Measurements from ENCODE around the gene NDUFB4. TPM values are rescaled to one million over a fixed set of nuclear protein-coding genes. Genes with fewer than 3 reads are reported as not detected.

NDUFB4 gene
- total RNA-seq, 1 experiment from 2014 or later, result 174 TPM

DNA sequence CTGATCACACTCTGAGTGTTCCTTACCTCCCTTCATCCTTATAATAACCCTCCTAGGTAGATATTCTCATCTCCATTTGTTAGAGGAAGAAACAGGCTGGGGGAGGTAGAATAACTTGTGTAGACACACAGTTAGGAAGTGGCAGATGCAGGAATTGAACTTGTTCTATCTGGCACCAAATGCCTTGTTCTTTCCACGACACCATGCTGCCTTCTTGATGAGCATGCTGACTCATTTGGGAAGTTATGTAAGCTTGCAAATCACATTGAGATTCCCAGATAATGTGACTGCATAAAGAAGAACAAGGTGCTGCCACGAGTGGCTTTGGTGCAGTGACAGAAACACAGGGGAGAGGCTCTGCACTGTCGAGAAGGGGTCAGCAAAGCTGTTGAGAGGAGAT, 27.5 kb upstream of the NDUFB4 start (continued):
- TF ChIP-seq, protein P1, sequence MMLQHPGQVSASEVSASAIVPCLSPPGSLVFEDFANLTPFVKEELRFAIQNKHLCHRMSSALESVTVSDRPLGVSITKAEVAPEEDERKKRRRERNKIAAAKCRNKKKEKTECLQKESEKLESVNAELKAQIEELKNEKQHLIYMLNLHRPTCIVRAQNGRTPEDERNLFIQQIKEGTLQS (CRISPR knock-in tag; conservative IDR thresholded peaks at IDR 0.05), result no peak
- TF ChIP-seq JUN (CRISPR knock-in tag; IDR thresholded peaks at IDR 0.05), result no peak
- no peak for TF ChIP-seq MXD4 (CRISPR knock-in tag; IDR thresholded peaks at IDR 0.05; ENCODE audit: borderline replicate concordance)
- TF ChIP-seq, protein P2, sequence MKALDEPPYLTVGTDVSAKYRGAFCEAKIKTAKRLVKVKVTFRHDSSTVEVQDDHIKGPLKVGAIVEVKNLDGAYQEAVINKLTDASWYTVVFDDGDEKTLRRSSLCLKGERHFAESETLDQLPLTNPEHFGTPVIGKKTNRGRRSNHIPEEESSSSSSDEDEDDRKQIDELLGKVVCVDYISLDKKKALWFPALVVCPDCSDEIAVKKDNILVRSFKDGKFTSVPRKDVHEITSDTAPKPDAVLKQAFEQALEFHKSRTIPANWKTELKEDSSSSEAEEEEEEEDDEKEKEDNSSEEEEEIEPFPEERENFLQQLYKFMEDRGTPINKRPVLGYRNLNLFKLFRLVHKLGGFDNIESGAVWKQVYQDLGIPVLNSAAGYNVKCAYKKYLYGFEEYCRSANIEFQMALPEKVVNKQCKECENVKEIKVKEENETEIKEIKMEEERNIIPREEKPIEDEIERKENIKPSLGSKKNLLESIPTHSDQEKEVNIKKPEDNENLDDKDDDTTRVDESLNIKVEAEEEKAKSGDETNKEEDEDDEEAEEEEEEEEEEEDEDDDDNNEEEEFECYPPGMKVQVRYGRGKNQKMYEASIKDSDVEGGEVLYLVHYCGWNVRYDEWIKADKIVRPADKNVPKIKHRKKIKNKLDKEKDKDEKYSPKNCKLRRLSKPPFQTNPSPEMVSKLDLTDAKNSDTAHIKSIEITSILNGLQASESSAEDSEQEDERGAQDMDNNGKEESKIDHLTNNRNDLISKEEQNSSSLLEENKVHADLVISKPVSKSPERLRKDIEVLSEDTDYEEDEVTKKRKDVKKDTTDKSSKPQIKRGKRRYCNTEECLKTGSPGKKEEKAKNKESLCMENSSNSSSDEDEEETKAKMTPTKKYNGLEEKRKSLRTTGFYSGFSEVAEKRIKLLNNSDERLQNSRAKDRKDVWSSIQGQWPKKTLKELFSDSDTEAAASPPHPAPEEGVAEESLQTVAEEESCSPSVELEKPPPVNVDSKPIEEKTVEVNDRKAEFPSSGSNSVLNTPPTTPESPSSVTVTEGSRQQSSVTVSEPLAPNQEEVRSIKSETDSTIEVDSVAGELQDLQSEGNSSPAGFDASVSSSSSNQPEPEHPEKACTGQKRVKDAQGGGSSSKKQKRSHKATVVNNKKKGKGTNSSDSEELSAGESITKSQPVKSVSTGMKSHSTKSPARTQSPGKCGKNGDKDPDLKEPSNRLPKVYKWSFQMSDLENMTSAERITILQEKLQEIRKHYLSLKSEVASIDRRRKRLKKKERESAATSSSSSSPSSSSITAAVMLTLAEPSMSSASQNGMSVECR (CRISPR knock-in tag; IDR thresholded peaks at IDR 0.05; ENCODE audit: borderline replicate concordance), result no peak
- TF ChIP-seq, protein P3, sequence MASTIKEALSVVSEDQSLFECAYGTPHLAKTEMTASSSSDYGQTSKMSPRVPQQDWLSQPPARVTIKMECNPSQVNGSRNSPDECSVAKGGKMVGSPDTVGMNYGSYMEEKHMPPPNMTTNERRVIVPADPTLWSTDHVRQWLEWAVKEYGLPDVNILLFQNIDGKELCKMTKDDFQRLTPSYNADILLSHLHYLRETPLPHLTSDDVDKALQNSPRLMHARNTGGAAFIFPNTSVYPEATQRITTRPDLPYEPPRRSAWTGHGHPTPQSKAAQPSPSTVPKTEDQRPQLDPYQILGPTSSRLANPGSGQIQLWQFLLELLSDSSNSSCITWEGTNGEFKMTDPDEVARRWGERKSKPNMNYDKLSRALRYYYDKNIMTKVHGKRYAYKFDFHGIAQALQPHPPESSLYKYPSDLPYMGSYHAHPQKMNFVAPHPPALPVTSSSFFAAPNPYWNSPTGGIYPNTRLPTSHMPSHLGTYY (CRISPR knock-in tag; IDR thresholded peaks at IDR 0.05), result no peak
- TF ChIP-seq CREB1 (CRISPR knock-in tag; IDR thresholded peaks at IDR 0.05), result no peak
- no peak for TF ChIP-seq ZMAT4 (CRISPR knock-in tag; IDR thresholded peaks at IDR 0.05)
- no peak for TF ChIP-seq SMAD4 (CRISPR knock-in tag; IDR thresholded peaks at IDR 0.05)
- no peak for TF ChIP-seq ZNF317 (CRISPR knock-in tag; IDR thresholded peaks at IDR 0.05; ENCODE audit: borderline replicate concordance, low read depth)
- no peak for TF ChIP-seq TP53 (CRISPR knock-in tag; IDR thresholded peaks at IDR 0.05)

DNA sequence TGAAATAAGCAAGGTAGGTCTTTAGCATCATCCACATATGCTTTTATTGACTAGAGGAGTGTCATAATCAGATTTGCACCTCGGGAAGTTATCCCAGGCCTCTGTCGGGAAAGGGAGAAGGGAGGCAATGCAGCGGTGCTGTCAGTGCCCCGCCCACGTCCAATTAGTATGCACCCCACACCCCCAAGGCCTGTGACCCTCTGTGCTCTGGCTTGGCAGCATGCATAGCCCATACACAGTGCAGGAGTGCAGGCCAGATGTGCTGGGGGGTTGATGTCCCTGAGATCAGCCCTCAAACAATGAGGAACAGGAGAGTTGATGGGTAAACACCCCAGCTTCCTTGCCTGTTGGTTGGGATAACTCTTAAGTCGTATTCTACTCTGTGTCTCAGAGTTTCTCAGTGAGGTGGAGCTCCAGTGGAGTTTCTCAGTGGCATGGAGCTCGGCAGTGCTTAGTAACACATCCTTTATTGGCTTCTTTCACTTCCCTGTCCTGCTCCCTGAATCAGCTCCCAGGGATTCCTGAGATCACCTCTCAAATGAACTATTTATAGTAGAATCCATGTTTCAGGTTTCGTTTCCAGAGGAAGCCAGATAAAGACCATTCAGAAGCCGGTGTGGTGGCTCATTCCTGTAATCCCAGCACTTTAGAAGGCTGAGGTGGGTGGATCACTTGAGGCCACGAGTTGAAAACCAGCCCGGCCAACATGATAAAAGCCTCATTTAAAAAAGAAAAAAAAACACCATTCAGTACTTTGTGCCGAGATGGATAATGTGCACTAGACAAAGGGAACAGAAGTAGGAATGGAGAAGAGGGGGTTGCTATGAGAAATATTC, 26.7 kb upstream of the NDUFB4 start:
- DNase-seq (ENCODE audit: low spot score), result no peak
- Mint-ChIP-seq H3K27ac (no peak overlapping the region), H3K36me3 (peaks cover 26% of the 10 kb centered on the region), H3K27me3 (ENCODE audit: low read depth) (peaks cover 3% of the 10 kb centered on the region; the same call in 1 of the 2 replicates), H3K4me1 (peaks cover 40% of the 10 kb centered on the region), H3K9me3 (peaks cover 36% of the 10 kb centered on the region), H3K4me3 (no peak overlapping the region)
- TF ChIP-seq ZNF671 (CRISPR knock-in tag; IDR thresholded peaks at IDR 0.05) (no peak), ZNF532 (CRISPR knock-in tag; IDR thresholded peaks at IDR 0.05; ENCODE audit: borderline replicate concordance) (no peak)
- POLR2A ChIA-PET, result interaction anchor here (1.0 kb wide), 1 partner anchor 26 kb away, joined by 3 read pairs; the partner anchor contains the start of gene NDUFB4
- CTCF ChIA-PET, result interaction anchor here (1.1 to 3.7 kb wide), 2 partner anchors 9 to 226 kb away, joined by 4 to 50 read pairs; no protein-coding TSS in a partner anchor
- ATAC-seq, result peak; percentile 21; the same call in 1 of the 2 replicates
